IMR-90 (cell line): ENCODE results near the gene NBEAL1.

Experiments used
- CHD1 ChIP-seq: IDR thresholded peaks from 2 replicates; pipeline ENCODE4 v1.6.1; 2012; ENCODE audit warnings: low read depth, low read length, improper control_type of control experiment
- POLR2A ChIP-seq: IDR thresholded peaks from 2 replicates; pipeline ENCODE4 v1.6.1; 2012; ENCODE audit warnings: mild to moderate bottlenecking, low read depth, low read length
- SMC3 ChIP-seq: fragments of 150-350 bp; IDR thresholded peaks from 2 replicates; pipeline ENCODE4 v1.6.1; 2016; ENCODE audit warnings: low read depth, mild to moderate bottlenecking, antibody characterized with exemption, low read length, moderate library complexity
- TF ChIP-seq, protein P1 (sequence below): conservative IDR thresholded peaks from 2 replicates; pipeline ENCODE4 v1.5.1; 2012; ENCODE audit warnings: mild to moderate bottlenecking, low read depth, low read length, improper control_type of control experiment

DNA sequence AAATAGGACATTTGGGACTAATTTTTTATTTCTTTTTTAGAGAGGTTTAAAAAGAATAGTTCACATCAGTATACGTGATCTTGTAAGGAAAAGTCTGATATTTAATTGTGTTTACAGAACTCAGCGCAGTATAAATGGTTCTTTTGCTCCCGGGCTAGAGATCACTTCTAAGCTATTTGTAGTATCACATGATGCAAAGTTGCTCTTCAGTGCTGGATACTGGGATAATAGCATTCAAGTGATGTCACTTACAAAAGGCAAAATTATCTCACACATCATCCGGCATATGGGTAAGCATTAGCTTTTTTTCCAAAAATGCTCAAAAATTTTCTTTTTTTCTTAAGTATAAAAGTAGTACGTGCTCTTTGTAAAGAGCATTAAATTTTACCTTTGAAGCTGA lies 186.8 kb downstream of the NBEAL1 start:
- TF ChIP-seq CHD1 (no peak), POLR2A (no peak), SMC3 (no peak)
- TF ChIP-seq, protein P1, sequence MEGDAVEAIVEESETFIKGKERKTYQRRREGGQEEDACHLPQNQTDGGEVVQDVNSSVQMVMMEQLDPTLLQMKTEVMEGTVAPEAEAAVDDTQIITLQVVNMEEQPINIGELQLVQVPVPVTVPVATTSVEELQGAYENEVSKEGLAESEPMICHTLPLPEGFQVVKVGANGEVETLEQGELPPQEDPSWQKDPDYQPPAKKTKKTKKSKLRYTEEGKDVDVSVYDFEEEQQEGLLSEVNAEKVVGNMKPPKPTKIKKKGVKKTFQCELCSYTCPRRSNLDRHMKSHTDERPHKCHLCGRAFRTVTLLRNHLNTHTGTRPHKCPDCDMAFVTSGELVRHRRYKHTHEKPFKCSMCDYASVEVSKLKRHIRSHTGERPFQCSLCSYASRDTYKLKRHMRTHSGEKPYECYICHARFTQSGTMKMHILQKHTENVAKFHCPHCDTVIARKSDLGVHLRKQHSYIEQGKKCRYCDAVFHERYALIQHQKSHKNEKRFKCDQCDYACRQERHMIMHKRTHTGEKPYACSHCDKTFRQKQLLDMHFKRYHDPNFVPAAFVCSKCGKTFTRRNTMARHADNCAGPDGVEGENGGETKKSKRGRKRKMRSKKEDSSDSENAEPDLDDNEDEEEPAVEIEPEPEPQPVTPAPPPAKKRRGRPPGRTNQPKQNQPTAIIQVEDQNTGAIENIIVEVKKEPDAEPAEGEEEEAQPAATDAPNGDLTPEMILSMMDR, result no peak
